Erythroblast (primary cell): ENCODE measurements around the gene GPR55.

ENCODE experiments used
- GATA1 ChIP-seq: IDR thresholded peaks from 2 replicates; pipeline ENCODE4 v1.6.1; 2011; ENCODE audit warnings: low read depth, mild to moderate bottlenecking, control low read depth, low read length, moderate library complexity
- POLR2A ChIP-seq: IDR thresholded peaks from 2 replicates; pipeline ENCODE4 v1.6.1; 2011; ENCODE audit warnings: mild to moderate bottlenecking, low read length

DNA sequence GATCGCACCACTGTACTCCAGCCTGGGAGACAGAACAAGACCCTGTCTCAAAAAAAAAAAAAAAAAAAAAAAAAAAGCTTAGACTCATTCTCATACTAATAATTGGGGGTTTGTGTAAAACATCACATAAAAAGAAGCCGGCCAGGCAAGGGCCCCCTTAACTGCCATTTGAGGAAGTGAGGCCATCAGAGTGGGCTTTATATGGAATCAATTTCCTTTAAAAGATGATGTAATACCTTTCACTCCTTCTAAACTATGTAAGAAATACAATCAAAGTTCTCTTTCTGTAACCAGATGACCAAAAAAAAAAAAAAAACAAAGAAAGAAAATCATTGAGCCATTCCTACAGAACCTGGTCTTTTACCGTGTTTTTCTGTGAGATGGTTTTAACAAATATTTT, 13.1 kb upstream of the GPR55 start:
- no peak for TF ChIP-seq POLR2A
- no peak for TF ChIP-seq GATA1
